Neural cell (in vitro differentiated cells): Measurements from ENCODE around the gene MAPK8. TPM values are rescaled to one million over a fixed set of nuclear protein-coding genes. Genes with fewer than 3 reads are reported as not detected.

Source experiments
- H2AFZ ChIP-seq: fragments of 200-600, 300-800 bp; sonication (generic), shearing (Covaris generic); 2 replicates; pipeline ENCODE4 v1.6.0; 2014; ENCODE audit warnings: low read depth, mild to moderate bottlenecking, antibody characterized with exemption, low read length, moderate library complexity
- H3F3A ChIP-seq: fragments of 200-600 bp; shearing (Covaris generic); 2 replicates; pipeline ENCODE4 v1.6.1; 2016; ENCODE audit warnings: mild to moderate bottlenecking, moderate library complexity, mixed read lengths, antibody characterized with exemption, low read length; ENCODE audit not compliant: insufficient read depth, poor library complexity, severe bottlenecking
- H3K27ac ChIP-seq: fragments of 200-600, 300-800 bp; sonication (generic), shearing (Covaris generic); 2 replicates; pipeline ENCODE4 v1.5.1; 2014; ENCODE audit warnings: mild to moderate bottlenecking, low read length, moderate library complexity
- H3K27me3 ChIP-seq: fragments of 300-800, 200-600 bp; sonication (generic), shearing (Covaris generic); 2 replicates; pipeline ENCODE4 v1.6.0; 2014; ENCODE audit warnings: mild to moderate bottlenecking, low read depth, low read length, moderate library complexity; ENCODE audit not compliant: insufficient read depth
- H3K36me3 ChIP-seq: fragments of 300-800, 200-600 bp; sonication (generic), shearing (Covaris generic); 2 replicates; pipeline ENCODE4 v1.5.1; 2014; ENCODE audit warnings: mild to moderate bottlenecking, antibody characterized with exemption, low read length, moderate library complexity; ENCODE audit not compliant: insufficient read depth
- H3K4me2 ChIP-seq: fragments of 300-800, 200-600 bp; sonication (generic), shearing (Covaris generic); 2 replicates; pipeline ENCODE4 v1.6.0; 2014; ENCODE audit warnings: mild to moderate bottlenecking, low read length
- H3K4me3 ChIP-seq: fragments of 300-800, 200-600 bp; sonication (generic), shearing (Covaris generic); 2 replicates; pipeline ENCODE4 v1.5.1; 2014; ENCODE audit warnings: mild to moderate bottlenecking, low read length, moderate library complexity
- H3K79me2 ChIP-seq: fragments of 200-600 bp; shearing (Covaris generic); replicated peaks from 2 replicates; pipeline ENCODE4 v1.6.0; 2014; ENCODE audit warnings: mild to moderate bottlenecking, low read length, moderate library complexity; ENCODE audit not compliant: insufficient read depth
- H3K9ac ChIP-seq: fragments of 300-800, 200-600 bp; sonication (generic), shearing (Covaris generic); 2 replicates; pipeline ENCODE4 v1.6.1; 2016; ENCODE audit warnings: mild to moderate bottlenecking, low read length, mixed read lengths
- H3K9me2 ChIP-seq: fragments of 200-600 bp; shearing (Covaris generic); 2 replicates; pipeline ENCODE4 v1.6.1; 2016; ENCODE audit warnings: mild to moderate bottlenecking, low read length, mixed read lengths; ENCODE audit not compliant: insufficient read depth
- H3K9me3 ChIP-seq: fragments of 200-600, 300-800 bp; sonication (generic), shearing (Covaris generic); 2 replicates; pipeline ENCODE4 v1.6.1; 2016; ENCODE audit warnings: mild to moderate bottlenecking, mixed run types, low read length, moderate library complexity, mixed read lengths
- H4K20me1 ChIP-seq: fragments of 200-600 bp; shearing (Covaris generic); 2 replicates; pipeline ENCODE4 v1.6.1; 2016; ENCODE audit warnings: mild to moderate bottlenecking, mixed run types; ENCODE audit not compliant: insufficient read depth
- EP300 ChIP-seq: fragments of 450-650 bp; conservative IDR thresholded peaks from 2 replicates; pipeline ENCODE4 v1.6.1; 2014; ENCODE audit warnings: antibody characterized with exemption, mild to moderate bottlenecking, moderate library complexity; ENCODE audit not compliant: poor library complexity, severe bottlenecking
- EZH2 ChIP-seq: fragments of 200-600, 300-800 bp; shearing (Covaris generic), sonication (generic); IDR thresholded peaks from 2 replicates; pipeline ENCODE4 v1.6.1; 2014; ENCODE audit warnings: antibody characterized with exemption, low read length, borderline replicate concordance, mild to moderate bottlenecking; ENCODE audit not compliant: insufficient read depth, poor library complexity, severe bottlenecking
- MXI1 ChIP-seq: fragments of 450-650 bp; conservative IDR thresholded peaks from 2 replicates; pipeline ENCODE4 v1.6.1; 2014; ENCODE audit warnings: antibody characterized with exemption, mild to moderate bottlenecking; ENCODE audit not compliant: poor library complexity, severe bottlenecking
- POLR2AphosphoS5 ChIP-seq: IDR thresholded peaks from 2 replicates; pipeline ENCODE4 v1.6.1; 2012
- RAD21 ChIP-seq: fragments of 450-650 bp; conservative IDR thresholded peaks from 2 replicates; pipeline ENCODE4 v1.6.1; 2014; ENCODE audit warnings: antibody characterized with exemption, mild to moderate bottlenecking, moderate library complexity
- SMC3 ChIP-seq: fragments of 450-650 bp; conservative IDR thresholded peaks from 2 replicates; pipeline ENCODE4 v1.6.1; 2014; ENCODE audit warnings: antibody characterized with exemption, mild to moderate bottlenecking, moderate library complexity; ENCODE audit not compliant: poor library complexity
- TAF1 ChIP-seq: IDR thresholded peaks from 2 replicates; pipeline ENCODE4 v1.6.1; 2012; ENCODE audit warnings: low read depth
- polyA plus RNA-seq: library from polyadenylated mRNA; depleted of rRNA; stranded (reverse); fragments of >200 nt; gene quantifications from 2 replicates; pipeline ENCODE4 v1.2.3, GENCODE V29; 2014
- TF ChIP-seq, protein P1 (sequence below): fragments of 450-650 bp; IDR thresholded peaks from 2 replicates; pipeline ENCODE4 v1.5.1; 2014; ENCODE audit warnings: antibody characterized with exemption, mild to moderate bottlenecking, moderate library complexity; ENCODE audit not compliant: poor library complexity, severe bottlenecking
- TF ChIP-seq, protein P2 (sequence below): IDR thresholded peaks from 2 replicates; pipeline ENCODE4 v1.6.1; 2012; ENCODE audit warnings: borderline replicate concordance

MAPK8 gene
- polyA plus RNA-seq, 1 donor from 2014 or later: 187 TPM

DNA sequence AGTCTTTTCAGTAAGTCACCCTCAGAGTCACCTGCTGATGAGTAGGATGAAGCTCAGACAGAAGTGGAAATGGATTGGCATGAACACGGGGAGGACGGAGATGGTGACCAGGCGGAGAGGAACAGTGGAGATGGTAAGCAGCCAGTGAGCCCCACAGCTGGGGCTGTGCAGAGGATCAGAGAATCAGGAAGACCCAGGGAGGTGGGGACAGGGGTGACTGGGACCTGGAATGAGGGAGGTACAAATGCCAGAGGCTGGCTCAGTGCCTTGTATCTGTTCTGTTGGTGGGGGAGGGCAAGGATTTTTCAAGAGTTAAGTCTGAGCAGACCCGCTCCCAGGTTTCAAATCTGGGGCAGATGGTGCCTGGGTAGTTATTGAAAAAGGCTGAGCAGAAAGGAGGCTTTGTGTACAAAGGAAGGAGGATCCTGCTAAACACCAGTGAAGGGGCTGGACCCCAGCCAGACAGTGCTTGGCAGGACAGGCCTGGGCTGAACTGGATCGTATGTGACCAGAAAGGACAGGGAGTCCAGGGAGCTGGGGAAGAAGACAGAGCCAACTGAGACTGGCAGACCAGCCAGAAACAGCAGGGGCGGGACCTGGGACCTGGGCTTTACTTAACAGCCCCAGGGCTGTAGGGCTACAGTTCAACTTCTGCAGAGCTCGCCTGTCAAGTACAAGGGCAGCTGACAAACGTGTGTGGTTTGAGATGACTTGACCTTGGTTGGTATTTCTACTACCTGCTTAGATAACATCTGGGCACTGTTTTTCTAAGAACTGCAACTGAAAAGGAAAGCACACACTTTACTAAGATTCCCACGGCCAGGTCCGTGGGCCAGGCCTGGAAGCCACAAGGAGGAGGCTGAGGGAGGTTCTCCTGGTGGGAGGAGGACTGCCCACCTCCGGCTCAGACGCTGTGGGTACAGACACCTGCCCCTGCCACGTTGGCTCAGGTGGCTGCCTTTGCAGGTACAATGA is 18.8 kb upstream of the MAPK8 start:
- H3K27ac ChIP-seq: no peak overlapping the region

DNA sequence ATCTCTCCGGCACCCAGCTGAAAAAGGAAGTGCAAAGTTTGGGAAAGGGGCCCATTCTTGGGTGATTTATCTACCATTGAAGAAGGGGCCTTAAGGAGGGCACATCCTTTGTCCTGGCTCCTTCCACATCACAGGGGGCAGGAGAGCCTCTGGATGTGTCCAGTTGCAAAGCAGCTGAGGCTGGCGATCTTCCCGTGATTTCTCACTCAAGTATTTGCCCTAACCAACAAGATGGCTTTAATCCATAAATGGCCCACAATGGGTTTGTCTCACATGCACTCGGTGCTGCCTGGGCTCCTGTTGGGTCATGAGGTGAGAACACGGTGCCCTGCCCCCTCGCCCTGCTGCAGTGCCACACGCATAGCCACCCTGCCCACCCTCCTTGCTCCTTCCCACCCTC is 17.8 kb upstream of the MAPK8 start:
- H3F3A ChIP-seq: no peaks in the 10 kb centered on the region
- H3K27ac ChIP-seq: no peak overlapping the region
- H4K20me1 ChIP-seq: no peaks in the 10 kb centered on the region
- no peak overlapping the region for H2AFZ ChIP-seq
- no peak overlapping the region for H3K4me2 ChIP-seq
- H3K9me3 ChIP-seq: no peaks in the 10 kb centered on the region
- TF ChIP-seq, protein P1, sequence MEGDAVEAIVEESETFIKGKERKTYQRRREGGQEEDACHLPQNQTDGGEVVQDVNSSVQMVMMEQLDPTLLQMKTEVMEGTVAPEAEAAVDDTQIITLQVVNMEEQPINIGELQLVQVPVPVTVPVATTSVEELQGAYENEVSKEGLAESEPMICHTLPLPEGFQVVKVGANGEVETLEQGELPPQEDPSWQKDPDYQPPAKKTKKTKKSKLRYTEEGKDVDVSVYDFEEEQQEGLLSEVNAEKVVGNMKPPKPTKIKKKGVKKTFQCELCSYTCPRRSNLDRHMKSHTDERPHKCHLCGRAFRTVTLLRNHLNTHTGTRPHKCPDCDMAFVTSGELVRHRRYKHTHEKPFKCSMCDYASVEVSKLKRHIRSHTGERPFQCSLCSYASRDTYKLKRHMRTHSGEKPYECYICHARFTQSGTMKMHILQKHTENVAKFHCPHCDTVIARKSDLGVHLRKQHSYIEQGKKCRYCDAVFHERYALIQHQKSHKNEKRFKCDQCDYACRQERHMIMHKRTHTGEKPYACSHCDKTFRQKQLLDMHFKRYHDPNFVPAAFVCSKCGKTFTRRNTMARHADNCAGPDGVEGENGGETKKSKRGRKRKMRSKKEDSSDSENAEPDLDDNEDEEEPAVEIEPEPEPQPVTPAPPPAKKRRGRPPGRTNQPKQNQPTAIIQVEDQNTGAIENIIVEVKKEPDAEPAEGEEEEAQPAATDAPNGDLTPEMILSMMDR: no peak
- TF ChIP-seq EZH2 (no peak), EP300 (no peak), POLR2AphosphoS5 (no peak), MXI1 (no peak), SMC3 (no peak)
- TF ChIP-seq, protein P2, sequence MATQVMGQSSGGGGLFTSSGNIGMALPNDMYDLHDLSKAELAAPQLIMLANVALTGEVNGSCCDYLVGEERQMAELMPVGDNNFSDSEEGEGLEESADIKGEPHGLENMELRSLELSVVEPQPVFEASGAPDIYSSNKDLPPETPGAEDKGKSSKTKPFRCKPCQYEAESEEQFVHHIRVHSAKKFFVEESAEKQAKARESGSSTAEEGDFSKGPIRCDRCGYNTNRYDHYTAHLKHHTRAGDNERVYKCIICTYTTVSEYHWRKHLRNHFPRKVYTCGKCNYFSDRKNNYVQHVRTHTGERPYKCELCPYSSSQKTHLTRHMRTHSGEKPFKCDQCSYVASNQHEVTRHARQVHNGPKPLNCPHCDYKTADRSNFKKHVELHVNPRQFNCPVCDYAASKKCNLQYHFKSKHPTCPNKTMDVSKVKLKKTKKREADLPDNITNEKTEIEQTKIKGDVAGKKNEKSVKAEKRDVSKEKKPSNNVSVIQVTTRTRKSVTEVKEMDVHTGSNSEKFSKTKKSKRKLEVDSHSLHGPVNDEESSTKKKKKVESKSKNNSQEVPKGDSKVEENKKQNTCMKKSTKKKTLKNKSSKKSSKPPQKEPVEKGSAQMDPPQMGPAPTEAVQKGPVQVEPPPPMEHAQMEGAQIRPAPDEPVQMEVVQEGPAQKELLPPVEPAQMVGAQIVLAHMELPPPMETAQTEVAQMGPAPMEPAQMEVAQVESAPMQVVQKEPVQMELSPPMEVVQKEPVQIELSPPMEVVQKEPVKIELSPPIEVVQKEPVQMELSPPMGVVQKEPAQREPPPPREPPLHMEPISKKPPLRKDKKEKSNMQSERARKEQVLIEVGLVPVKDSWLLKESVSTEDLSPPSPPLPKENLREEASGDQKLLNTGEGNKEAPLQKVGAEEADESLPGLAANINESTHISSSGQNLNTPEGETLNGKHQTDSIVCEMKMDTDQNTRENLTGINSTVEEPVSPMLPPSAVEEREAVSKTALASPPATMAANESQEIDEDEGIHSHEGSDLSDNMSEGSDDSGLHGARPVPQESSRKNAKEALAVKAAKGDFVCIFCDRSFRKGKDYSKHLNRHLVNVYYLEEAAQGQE: no peak
- H3K36me3 ChIP-seq: no peaks in the 10 kb centered on the region
- no peaks in the 10 kb centered on the region for H3K79me2 ChIP-seq
- no peak overlapping the region for H3K4me3 ChIP-seq
- no peaks in the 10 kb centered on the region for H3K27me3 ChIP-seq
- no peaks in the 10 kb centered on the region for H3K9me2 ChIP-seq
- no peak overlapping the region for H3K9ac ChIP-seq

More for the DNA sequence above, 18.8 kb upstream of the MAPK8 start:
- Histone ChIP-seq H3K27me3 (no peaks in the 10 kb centered on the region), H3K4me3 (no peak overlapping the region), H3K9me2 (no peaks in the 10 kb centered on the region), H3K9me3 (no peaks in the 10 kb centered on the region), H3K79me2 (no peaks in the 10 kb centered on the region), H3K9ac (no peak overlapping the region), H3K36me3 (no peaks in the 10 kb centered on the region), H4K20me1 (no peaks in the 10 kb centered on the region), H3K4me2 (no peak overlapping the region), H2AFZ (no peak overlapping the region), H3F3A (no peaks in the 10 kb centered on the region)
- no peak for TF ChIP-seq TAF1
- no peak for TF ChIP-seq RAD21
- TF ChIP-seq, protein P1: no peak
- TF ChIP-seq, protein P2: no peak
- TF ChIP-seq MXI1: no peak
- TF ChIP-seq SMC3: no peak
- TF ChIP-seq EZH2: no peak
